ENCODE measurements around the gene ERG28.
A peak's percentile ranks its signal among the peaks of the same experiment; 100 is the strongest.

Gene ERG28

GRCh38 chr14:75636100-75636692 lies 24.5 kb downstream of the ERG28 start:
- Histone ChIP-seq H3K9ac (ENCODE audit: insufficient read length, low read depth) (no peak overlapping the region), H3K9me3 (ENCODE audit: insufficient read depth, low read length) (no peaks in the 10 kb centered on the region), H3K4me1 (ENCODE audit: insufficient read depth, insufficient read length) (peaks cover 9% of the 10 kb centered on the region), H3K36me3 (ENCODE audit: insufficient read depth, insufficient read length, low read length) (peaks cover 5% of the 10 kb centered on the region), H3K4me3 (ENCODE audit: insufficient read length, low read depth) (no peak overlapping the region), H3K27me3 (ENCODE audit: insufficient read depth, insufficient read length) (no peaks in the 10 kb centered on the region)
- DNase-seq (ENCODE audit: low read depth, low spot score), result no peak
- no peak for TF ChIP-seq SUZ12 (IDR thresholded peaks at IDR 0.05; ENCODE audit: extremely low read depth, insufficient read depth, insufficient read length)
- no peak for TF ChIP-seq ZNF274 (IDR thresholded peaks at IDR 0.05; ENCODE audit: low read depth, low read length)
- TF ChIP-seq YY1 (IDR thresholded peaks at IDR 0.05; ENCODE audit: insufficient read depth, insufficient read length), result no peak

GRCh38 chr14:75634848-75635247 lies 25.8 kb downstream of the ERG28 start:
- Histone ChIP-seq H3K9me3 (ENCODE audit: insufficient read depth, low read length) (no peaks in the 10 kb centered on the region), H3K36me3 (ENCODE audit: insufficient read depth, insufficient read length, low read length) (no peaks in the 10 kb centered on the region), H3K4me1 (ENCODE audit: insufficient read depth, insufficient read length) (peaks cover 12% of the 10 kb centered on the region), H3K9ac (ENCODE audit: insufficient read length, low read depth) (no peak overlapping the region), H3K27me3 (ENCODE audit: insufficient read depth, insufficient read length) (no peaks in the 10 kb centered on the region), H3K4me3 (ENCODE audit: insufficient read length, low read depth) (no peak overlapping the region)
- no peak for DNase-seq (ENCODE audit: low read depth, low spot score)
- TF ChIP-seq SUZ12 (IDR thresholded peaks at IDR 0.05; ENCODE audit: extremely low read depth, insufficient read depth, insufficient read length) (no peak), YY1 (IDR thresholded peaks at IDR 0.05; ENCODE audit: insufficient read depth, insufficient read length) (no peak), ZNF274 (IDR thresholded peaks at IDR 0.05; ENCODE audit: low read depth, low read length) (no peak)

- Histone ChIP-seq H3K9me3 (ENCODE audit: insufficient read depth, low read length) (no peaks in the 10 kb centered on the region), H3K36me3 (ENCODE audit: insufficient read depth, insufficient read length, low read length) (no peaks in the 10 kb centered on the region), H3K4me3 (ENCODE audit: insufficient read length, low read depth) (no peak overlapping the region), H3K9ac (ENCODE audit: insufficient read length, low read depth) (peak overlapping the region; percentile 34), H3K4me1 (ENCODE audit: insufficient read depth, insufficient read length) (peaks cover 12% of the 10 kb centered on the region), H3K27me3 (ENCODE audit: insufficient read depth, insufficient read length) (no peaks in the 10 kb centered on the region)
- DNase-seq (ENCODE audit: low read depth, low spot score), result peak; percentile 42
- TF ChIP-seq YY1 (IDR thresholded peaks at IDR 0.05; ENCODE audit: insufficient read depth, insufficient read length) (no peak), SUZ12 (IDR thresholded peaks at IDR 0.05; ENCODE audit: extremely low read depth, insufficient read depth, insufficient read length) (no peak), ZNF274 (IDR thresholded peaks at IDR 0.05; ENCODE audit: low read depth, low read length) (no peak)
These were observed 29.2 kb downstream of the ERG28 start for GRCh38 chr14:75631453-75631831.

- H3K4me3 ChIP-seq (ENCODE audit: insufficient read length, low read depth), result no peak overlapping the region
These were observed 29.8 kb downstream of the ERG28 start for GRCh38 chr14:75630695-75631452.

GRCh38 chr14:75628816-75629215 lies 31.9 kb downstream of the ERG28 start:
- Histone ChIP-seq H3K4me3 (ENCODE audit: insufficient read length, low read depth) (no peak overlapping the region), H3K9ac (ENCODE audit: insufficient read length, low read depth) (no peak overlapping the region), H3K9me3 (ENCODE audit: insufficient read depth, low read length) (no peaks in the 10 kb centered on the region), H3K27me3 (ENCODE audit: insufficient read depth, insufficient read length) (no peaks in the 10 kb centered on the region), H3K4me1 (ENCODE audit: insufficient read depth, insufficient read length) (peaks cover 9% of the 10 kb centered on the region), H3K36me3 (ENCODE audit: insufficient read depth, insufficient read length, low read length) (no peaks in the 10 kb centered on the region)
- no peak for DNase-seq (ENCODE audit: low read depth, low spot score)
- TF ChIP-seq YY1 (IDR thresholded peaks at IDR 0.05; ENCODE audit: insufficient read depth, insufficient read length) (no peak), SUZ12 (IDR thresholded peaks at IDR 0.05; ENCODE audit: extremely low read depth, insufficient read depth, insufficient read length) (no peak), ZNF274 (IDR thresholded peaks at IDR 0.05; ENCODE audit: low read depth, low read length) (no peak)

More at GRCh38 chr14:75630695-75631452, 29.8 kb downstream of the ERG28 start:
- Histone ChIP-seq H3K27me3 (ENCODE audit: insufficient read depth, insufficient read length) (no peaks in the 10 kb centered on the region), H3K36me3 (ENCODE audit: insufficient read depth, insufficient read length, low read length) (no peaks in the 10 kb centered on the region), H3K4me1 (ENCODE audit: insufficient read depth, insufficient read length) (peaks cover 9% of the 10 kb centered on the region), H3K9ac (ENCODE audit: insufficient read length, low read depth) (no peak overlapping the region), H3K9me3 (ENCODE audit: insufficient read depth, low read length) (no peaks in the 10 kb centered on the region)
- DNase-seq (ENCODE audit: low read depth, low spot score), result peak; percentile 39
- TF ChIP-seq ZNF274 (IDR thresholded peaks at IDR 0.05; ENCODE audit: low read depth, low read length) (no peak), YY1 (IDR thresholded peaks at IDR 0.05; ENCODE audit: insufficient read depth, insufficient read length) (no peak), SUZ12 (IDR thresholded peaks at IDR 0.05; ENCODE audit: extremely low read depth, insufficient read depth, insufficient read length) (no peak)

- no peak overlapping the region for H3K4me3 ChIP-seq (ENCODE audit: insufficient read length, low read depth)
- no peak overlapping the region for H3K9ac ChIP-seq (ENCODE audit: insufficient read length, low read depth)
- no peak for DNase-seq (ENCODE audit: low read depth, low spot score)
- no peak for TF ChIP-seq SUZ12 (IDR thresholded peaks at IDR 0.05; ENCODE audit: extremely low read depth, insufficient read depth, insufficient read length)
- TF ChIP-seq YY1 (IDR thresholded peaks at IDR 0.05; ENCODE audit: insufficient read depth, insufficient read length), result no peak
- TF ChIP-seq ZNF274 (IDR thresholded peaks at IDR 0.05; ENCODE audit: low read depth, low read length), result no peak
- H3K36me3 ChIP-seq (ENCODE audit: insufficient read depth, insufficient read length, low read length), result no peaks in the 10 kb centered on the region
- H3K27me3 ChIP-seq (ENCODE audit: insufficient read depth, insufficient read length), result no peaks in the 10 kb centered on the region
- H3K4me1 ChIP-seq (ENCODE audit: insufficient read depth, insufficient read length), result peaks cover 9% of the 10 kb centered on the region
- H3K9me3 ChIP-seq (ENCODE audit: insufficient read depth, low read length), result no peaks in the 10 kb centered on the region
These were observed 33.3 kb downstream of the ERG28 start for GRCh38 chr14:75627406-75627805.

GRCh38 chr14:75626863-75627262 lies 33.8 kb downstream of the ERG28 start:
- TF ChIP-seq YY1 (IDR thresholded peaks at IDR 0.05; ENCODE audit: insufficient read depth, insufficient read length), result no peak
- Histone ChIP-seq H3K9me3 (ENCODE audit: insufficient read depth, low read length) (no peaks in the 10 kb centered on the region), H3K9ac (ENCODE audit: insufficient read length, low read depth) (no peak overlapping the region), H3K36me3 (ENCODE audit: insufficient read depth, insufficient read length, low read length) (no peaks in the 10 kb centered on the region), H3K4me3 (ENCODE audit: insufficient read length, low read depth) (no peak overlapping the region), H3K27me3 (ENCODE audit: insufficient read depth, insufficient read length) (no peaks in the 10 kb centered on the region), H3K4me1 (ENCODE audit: insufficient read depth, insufficient read length) (peaks cover 7% of the 10 kb centered on the region)
- DNase-seq (ENCODE audit: low read depth, low spot score), result no peak
